GM18909 (cell line): ENCODE measurements around the gene ABCB11.

Experiments used
- ATAC-seq: cut with Tn5 transposase; IDR thresholded peaks from one replicate; pipeline ENCODE4 v1.9.1; 2021; ENCODE audit warnings: mild to moderate bottlenecking; ENCODE audit not compliant: unreplicated experiment, poor library complexity

The ABCB11 gene

GRCh38 chr2:168981651-168982050 is 49.5 kb downstream of the ABCB11 start:
- ATAC-seq, result no peak

GRCh38 chr2:168978461-168978861 is 52.7 kb downstream of the ABCB11 start:
- no peak for ATAC-seq

GRCh38 chr2:168977608-168978007 is 53.5 kb downstream of the ABCB11 start:
- ATAC-seq, result no peak

- ATAC-seq, result no peak
Measured at GRCh38 chr2:168976034-168976654, 55.0 kb downstream of the ABCB11 start.

- ATAC-seq, result no peak
Measured at GRCh38 chr2:168974428-168974827, 56.7 kb downstream of the ABCB11 start.

- ATAC-seq, result no peak
Measured at GRCh38 chr2:168971261-168971660, 59.9 kb downstream of the ABCB11 start.

GRCh38 chr2:168970711-168971233 is 60.4 kb downstream of the ABCB11 start:
- no peak for ATAC-seq

- no peak for ATAC-seq
Measured at GRCh38 chr2:168969865-168970264, 61.3 kb downstream of the ABCB11 start.

- ATAC-seq, result no peak
Measured at GRCh38 chr2:168968342-168968741, 62.8 kb downstream of the ABCB11 start.

GRCh38 chr2:168964251-168964807 is 66.8 kb downstream of the ABCB11 start:
- ATAC-seq, result no peak

GRCh38 chr2:168962636-168963035 is 68.5 kb downstream of the ABCB11 start:
- ATAC-seq, result no peak

- peak; percentile 88 for ATAC-seq
Measured at GRCh38 chr2:168961450-168962229, 69.5 kb downstream of the ABCB11 start.

- no peak for ATAC-seq
Measured at GRCh38 chr2:168956392-168956791, 74.7 kb downstream of the ABCB11 start.

- ATAC-seq, result no peak
Measured at GRCh38 chr2:168955321-168955720, 75.8 kb downstream of the ABCB11 start.

- no peak for ATAC-seq
Measured at GRCh38 chr2:168954256-168954655, 76.9 kb downstream of the ABCB11 start.

- ATAC-seq, result no peak
Measured at GRCh38 chr2:168952424-168952823, 78.7 kb downstream of the ABCB11 start.

GRCh38 chr2:168951871-168952270 is 79.3 kb downstream of the ABCB11 start:
- ATAC-seq, result no peak

GRCh38 chr2:168949324-168949723 is 81.8 kb downstream of the ABCB11 start:
- no peak for ATAC-seq

- ATAC-seq, result no peak
Measured at GRCh38 chr2:168948621-168949212, 82.4 kb downstream of the ABCB11 start.

GRCh38 chr2:168945508-168945907 is 85.6 kb downstream of the ABCB11 start:
- ATAC-seq, result no peak

GRCh38 chr2:168944065-168944464 is 87.1 kb downstream of the ABCB11 start:
- ATAC-seq, result no peak
